H1 (cell line): ENCODE results near the gene SIDT1.

Source experiments
- EP300 ChIP-seq, 2 experiments: IDR thresholded peaks; 1 replicate in 1 of 2; 2 replicates in 1 of 2; pipeline ENCODE4 v1.6.1; 2011 to 2012; ENCODE audit warnings: low read depth in 2 of 2, low read length in 2 of 2, mild to moderate bottlenecking in 2 of 2, borderline replicate concordance in 1 of 2, inconsistent platforms in 1 of 2, moderate library complexity in 1 of 2
- EZH2 ChIP-seq: fragments of 200-600 bp; sonication (generic); IDR thresholded peaks from 2 replicates; pipeline ENCODE4 v1.7.1; 2012; ENCODE audit warnings: low read depth, mild to moderate bottlenecking, moderate library complexity, low read length, inconsistent platforms; ENCODE audit not compliant: severe bottlenecking
- POLR2A ChIP-seq, 2 experiments: IDR thresholded peaks; 1 replicate in 1 of 2; 2 replicates in 1 of 2; pipeline ENCODE4 v1.6.1; 2011; ENCODE audit warnings: low read depth in 2 of 2, low read length in 2 of 2, mild to moderate bottlenecking in 2 of 2; ENCODE audit errors: control extremely low read depth in 1 of 2
- POLR2AphosphoS5 ChIP-seq: IDR thresholded peaks from 2 replicates; pipeline ENCODE4 v1.6.1; 2011; ENCODE audit warnings: low read depth, low read length
- SRF ChIP-seq: IDR thresholded peaks from 2 replicates; pipeline ENCODE4 v1.6.1; 2011; ENCODE audit warnings: mild to moderate bottlenecking, low read depth, low read length, moderate library complexity
- YY1 ChIP-seq: IDR thresholded peaks from 2 replicates; pipeline ENCODE4 v1.6.1; 2011; ENCODE audit warnings: low read depth, mild to moderate bottlenecking, low read length
- TF ChIP-seq, protein P1 (sequence below), 3 experiments: IDR thresholded peaks; 1 replicate in 2 of 3; 2 replicates in 1 of 3; pipeline versions ENCODE4 v1.5.1 to v1.6.1; 2011; ENCODE audit warnings: low read length in 3 of 3, mild to moderate bottlenecking in 3 of 3, inconsistent platforms in 2 of 3, low read depth in 1 of 3, moderate library complexity in 1 of 3; ENCODE audit not compliant: insufficient read depth in 1 of 3; ENCODE audit errors: control extremely low read depth in 1 of 3

DNA sequence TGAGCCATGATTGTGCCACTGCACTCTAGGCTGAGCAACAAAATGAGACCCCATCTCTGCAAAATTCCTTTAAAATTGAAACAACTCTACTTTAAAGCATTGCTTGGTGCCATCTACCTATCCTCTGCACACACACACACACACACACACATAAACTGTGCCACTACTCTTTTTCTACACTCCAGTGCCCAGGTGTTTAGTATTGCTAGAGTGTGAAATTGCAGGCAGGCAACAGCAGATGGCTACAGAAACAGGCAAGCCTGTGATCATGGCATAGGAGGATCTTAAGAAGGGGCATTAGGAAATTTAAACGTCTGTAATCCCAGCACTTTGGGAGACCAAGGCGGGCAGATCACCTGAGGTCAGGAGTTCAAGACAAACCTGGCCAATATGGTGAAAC, 39.0 kb downstream of the SIDT1 start:
- TF ChIP-seq EP300 (IDR thresholded peaks at IDR 0.05; ENCODE audit: borderline replicate concordance in 1 of 2, low read depth in 2 of 2, low read length in 2 of 2), result no peak
- TF ChIP-seq, protein P1, sequence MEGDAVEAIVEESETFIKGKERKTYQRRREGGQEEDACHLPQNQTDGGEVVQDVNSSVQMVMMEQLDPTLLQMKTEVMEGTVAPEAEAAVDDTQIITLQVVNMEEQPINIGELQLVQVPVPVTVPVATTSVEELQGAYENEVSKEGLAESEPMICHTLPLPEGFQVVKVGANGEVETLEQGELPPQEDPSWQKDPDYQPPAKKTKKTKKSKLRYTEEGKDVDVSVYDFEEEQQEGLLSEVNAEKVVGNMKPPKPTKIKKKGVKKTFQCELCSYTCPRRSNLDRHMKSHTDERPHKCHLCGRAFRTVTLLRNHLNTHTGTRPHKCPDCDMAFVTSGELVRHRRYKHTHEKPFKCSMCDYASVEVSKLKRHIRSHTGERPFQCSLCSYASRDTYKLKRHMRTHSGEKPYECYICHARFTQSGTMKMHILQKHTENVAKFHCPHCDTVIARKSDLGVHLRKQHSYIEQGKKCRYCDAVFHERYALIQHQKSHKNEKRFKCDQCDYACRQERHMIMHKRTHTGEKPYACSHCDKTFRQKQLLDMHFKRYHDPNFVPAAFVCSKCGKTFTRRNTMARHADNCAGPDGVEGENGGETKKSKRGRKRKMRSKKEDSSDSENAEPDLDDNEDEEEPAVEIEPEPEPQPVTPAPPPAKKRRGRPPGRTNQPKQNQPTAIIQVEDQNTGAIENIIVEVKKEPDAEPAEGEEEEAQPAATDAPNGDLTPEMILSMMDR (IDR thresholded peaks at IDR 0.05; ENCODE audit: control extremely low read depth in 1 of 3, insufficient read depth in 1 of 3, low read depth in 1 of 3, low read length in 3 of 3), result no peak
- no peak for TF ChIP-seq POLR2A (IDR thresholded peaks at IDR 0.05; ENCODE audit: control extremely low read depth in 1 of 2, low read depth in 2 of 2, low read length in 2 of 2)
- no peak for TF ChIP-seq POLR2AphosphoS5
- TF ChIP-seq YY1, result no peak
- no peak for TF ChIP-seq EZH2
- TF ChIP-seq SRF, result no peak
